Measurements from ENCODE around the gene TNIK. TPM values are rescaled to one million over a fixed set of nuclear protein-coding genes. Genes with fewer than 3 reads are reported as not detected.

Gene TNIK
- total and polyA plus RNA-seq, 10 of the 15 experiments (the other 5 are each of a cell fraction or from before 2014, with no cell fraction given): 13.9 to 74.3 (median 48.2) TPM

- TF ChIP-seq TCF3 (IDR thresholded peaks at IDR 0.05; ENCODE audit: borderline replicate concordance, insufficient read depth, low read depth, low read length): no peak
- TF ChIP-seq CUX1 (IDR thresholded peaks at IDR 0.05; ENCODE audit: insufficient replicate concordance, low read depth, low read length): no peak
- no peak for TF ChIP-seq CHD2 (IDR thresholded peaks at IDR 0.05; ENCODE audit: borderline replicate concordance, low read depth, low read length)
- TF ChIP-seq NFIC (IDR thresholded peaks at IDR 0.05; ENCODE audit: low read depth, low read length): no peak
- TF ChIP-seq YY1 (IDR thresholded peaks at IDR 0.05; ENCODE audit: low read depth, low read length): no peak
- no peak for TF ChIP-seq ZBTB11 (CRISPR knock-in tag; IDR thresholded peaks at IDR 0.05)
- TF ChIP-seq HSF1 (IDR thresholded peaks at IDR 0.05; ENCODE audit: low read depth, low read length): no peak
- no peak for TF ChIP-seq KDM1A (IDR thresholded peaks at IDR 0.05; ENCODE audit: borderline replicate concordance)
- no peak for TF ChIP-seq SMARCA5 (IDR thresholded peaks at IDR 0.05)
- no peak for TF ChIP-seq ZSCAN29 (IDR thresholded peaks at IDR 0.05)
Observed at GRCh38 chr3:171178714-171179113, 281.5 kb downstream of the TNIK start (continued).

Data from GM12878 (cell line).